Non-pigmented ciliary epithelial cell (primary cell): ENCODE results near the gene ALG14.

ENCODE experiments used
- DNase-seq: peaks from one replicate; pipeline ENCODE4 v3.0.0-alpha.2; 2010; ENCODE audit warnings: low read depth

The ALG14 gene

GRCh38 chr1:94927405-94928175, 145.2 kb downstream of the ALG14 start:
- no peak for DNase-seq

- peak; percentile 64 for DNase-seq
Measured at GRCh38 chr1:94926915-94927404, 145.8 kb downstream of the ALG14 start, which contains the start of gene CNN3. Gene CNN3, minus strand, starts transcription at chr1:94927110. Its CDS starts 216 bp downstream, at chr1:94926894.

GRCh38 chr1:94926126-94926914, 146.4 kb downstream of the ALG14 start:
- DNase-seq = no peak

GRCh38 chr1:94925561-94926125, 147.1 kb downstream of the ALG14 start:
- peak; percentile 63 for DNase-seq

- DNase-seq = no peak
Measured at GRCh38 chr1:94925004-94925403, 147.7 kb downstream of the ALG14 start.
